Measurements from ENCODE around the gene LCAT.

- TF ChIP-seq CTCF (conservative IDR thresholded peaks at IDR 0.05; ENCODE audit: low read length) (no peak), EZH2phosphoT487 (IDR thresholded peaks at IDR 0.05; ENCODE audit: borderline replicate concordance) (no peak)
Observed at GRCh38 chr16:67976205-67976604, 32.3 kb upstream of the LCAT start.

Data from Loucy (cell line).